GM12878 (cell line): ENCODE results near the gene NRXN3. TPM values are rescaled to one million over a fixed set of nuclear protein-coding genes. Genes with fewer than 3 reads are reported as not detected.

Source experiments
- ATAC-seq: fragments of 200-7000 bp; cut with Tn5 transposase; 3 replicates; pipeline ENCODE4 v1.9.1; 2020; ENCODE audit warnings: mild to moderate bottlenecking, moderate library complexity
- BruUV-seq: library from RNA; stranded (reverse); fragments of 400-500 nt; replicated peaks from 2 replicates; lab custom pipeline; 2021; lab: Mats Ljungman, UMichigan
- CTCF ChIA-PET: fragments of 300-600 bp; sonication (Branson Sonifier 250); formaldehyde crosslinking; extraction: SDS; loops from one replicate; lab custom pipeline; 2021; ENCODE audit warnings: inconsistent platforms; lab: Yijun Ruan, JAX
- POLR2A ChIA-PET: fragments of 350-600 bp; formaldehyde crosslinking; extraction: SDS; loops from one replicate; lab custom pipeline; 2021; ENCODE audit warnings: inconsistent platforms; lab: Charles Lee
- RAD21 ChIA-PET: fragments of 300-600 bp; sonication (Branson Sonifier 250); formaldehyde crosslinking; loops from one replicate; lab custom pipeline; 2023; ENCODE audit warnings: antibody characterized with exemption; ENCODE audit not compliant: unreplicated experiment; lab: Charles Lee
- SMC1A ChIA-PET: fragments of 300-600 bp; sonication (Branson Sonifier 250); formaldehyde crosslinking; loops from one replicate; lab custom pipeline; 2023; ENCODE audit not compliant: unreplicated experiment, uncharacterized antibody; lab: Charles Lee
- DNase-seq: peaks from one replicate; pipeline ENCODE4 v3.0.0-alpha.2; 2011; ENCODE audit warnings: low read depth, low spot score
- FAIRE-seq: peaks from 3 replicates; lab custom pipeline; 2011; peaks lifted over from hg19 to GRCh38; lab: Jason Lieb, UNC
- H2AFZ ChIP-seq: 2 replicates; pipeline ENCODE4 v1.6.0; 2011; ENCODE audit warnings: low read depth, low read length, control low read depth; ENCODE audit not compliant: control insufficient read depth
- H3K27ac ChIP-seq: 2 replicates; pipeline ENCODE4 v1.5.1; 2011; ENCODE audit warnings: control low read depth; ENCODE audit not compliant: control insufficient read depth, insufficient read depth
- H3K27me3 ChIP-seq, 2 experiments: replicated peaks in 1 of 2; 2 replicates each; pipeline versions ENCODE4 v1.6.0 to v1.6.1; 2011; ENCODE audit warnings: low read length in 1 of 2; ENCODE audit not compliant: control insufficient read depth in 2 of 2, insufficient read depth in 2 of 2
- H3K36me3 ChIP-seq, 2 experiments: 2 replicates each; pipeline ENCODE4 v1.5.1; 2011; ENCODE audit warnings: low read length in 1 of 2; ENCODE audit not compliant: control insufficient read depth in 2 of 2, insufficient read depth in 2 of 2
- H3K4me1 ChIP-seq: 2 replicates; pipeline ENCODE4 v1.6.1; 2011; ENCODE audit warnings: mild to moderate bottlenecking, low read length, moderate library complexity, mixed read lengths; ENCODE audit not compliant: control insufficient read depth, insufficient read depth
- H3K4me2 ChIP-seq: 2 replicates; pipeline ENCODE4 v1.6.0; 2011; ENCODE audit warnings: control low read depth; ENCODE audit not compliant: control insufficient read depth, insufficient read depth
- H3K4me3 ChIP-seq: fragments of 200-600 bp; sonication (generic); 2 replicates; pipeline ENCODE4 v1.5.1; 2016
- H3K79me2 ChIP-seq: 2 replicates; pipeline ENCODE4 v1.6.0; 2011; ENCODE audit warnings: low read length; ENCODE audit not compliant: control insufficient read depth, insufficient read depth
- H3K9ac ChIP-seq: 2 replicates; pipeline ENCODE4 v1.8.0; 2011; ENCODE audit warnings: low read length, control low read depth, mixed read lengths; ENCODE audit not compliant: control insufficient read depth, insufficient read depth
- H3K9me3 ChIP-seq: replicated peaks from 3 replicates; pipeline ENCODE4 v1.5.1; 2011; ENCODE audit warnings: mild to moderate bottlenecking, low read length; ENCODE audit not compliant: control insufficient read depth, insufficient read depth
- H4K20me1 ChIP-seq: 2 replicates; pipeline ENCODE4 v1.6.0; 2011; ENCODE audit not compliant: control insufficient read depth, insufficient read depth
- BHLHE40 ChIP-seq, 2 experiments: fragments of 450-650 bp in 1 of 2; IDR thresholded peaks; 2 replicates each; pipeline ENCODE4 v1.6.1; 2011 to 2017; ENCODE audit warnings: low read depth in 2 of 2, borderline replicate concordance in 1 of 2, improper control_type of control experiment in 1 of 2, low read length in 1 of 2, mild to moderate bottlenecking in 1 of 2
- CEBPB ChIP-seq, 2 experiments: fragments of 150-350 bp in 1 of 2; IDR thresholded peaks; 2 replicates each; pipeline ENCODE4 v1.6.1; 2012 to 2014; ENCODE audit warnings: low read depth in 2 of 2, low read length in 2 of 2, borderline replicate concordance in 1 of 2, inconsistent platforms in 1 of 2
- CHD1 ChIP-seq: IDR thresholded peaks from 2 replicates; pipeline ENCODE4 v1.6.1; 2012; ENCODE audit warnings: low read depth, low read length, improper control_type of control experiment
- CHD2 ChIP-seq: IDR thresholded peaks from 2 replicates; pipeline ENCODE4 v1.6.1; 2011; ENCODE audit warnings: low read depth, low read length, improper control_type of control experiment, borderline replicate concordance
- ETV6 ChIP-seq, 2 experiments: fragments of 450-650 bp in 1 of 2; IDR thresholded peaks in 1 of 2; conservative IDR thresholded peaks in 1 of 2; 2 replicates each; pipeline ENCODE4 v1.6.1; 2014; ENCODE audit warnings: antibody characterized with exemption in 1 of 2, borderline replicate concordance in 1 of 2, low read depth in 1 of 2, mild to moderate bottlenecking in 1 of 2, moderate library complexity in 1 of 2
- FOS ChIP-seq: IDR thresholded peaks from 3 replicates; pipeline ENCODE4 v1.6.1; 2011; ENCODE audit warnings: borderline replicate concordance; ENCODE audit not compliant: insufficient read length; ENCODE audit errors: extremely low read depth
- HDAC6 ChIP-seq: fragments of 200-600 bp; sonication (generic); IDR thresholded peaks from one replicate; pipeline ENCODE4 v1.8.0; 2017; ENCODE audit warnings: antibody characterized with exemption; ENCODE audit not compliant: unreplicated experiment
- NR2C1 ChIP-seq: fragments of 450-650 bp; IDR thresholded peaks from 2 replicates; pipeline ENCODE4 v1.6.1; 2017; ENCODE audit warnings: antibody characterized with exemption, mild to moderate bottlenecking, moderate library complexity
- PML ChIP-seq: IDR thresholded peaks from 2 replicates; pipeline ENCODE4 v1.6.1; 2012; ENCODE audit warnings: low read length, inconsistent platforms
- POU2F2 ChIP-seq: IDR thresholded peaks from 3 replicates; pipeline ENCODE4 v1.6.1; 2011; ENCODE audit warnings: low read depth, mild to moderate bottlenecking, low read length, borderline replicate concordance
- SKIL ChIP-seq: fragments of 450-650 bp; IDR thresholded peaks from 2 replicates; pipeline ENCODE4 v1.6.1; 2017; ENCODE audit warnings: mild to moderate bottlenecking, low read depth, inconsistent platforms; ENCODE audit not compliant: poor library complexity, severe bottlenecking
- TBL1XR1 ChIP-seq: IDR thresholded peaks from 2 replicates; pipeline ENCODE4 v1.6.1; 2012; ENCODE audit warnings: low read depth, low read length, improper control_type of control experiment
- USF1 ChIP-seq: IDR thresholded peaks from 2 replicates; pipeline ENCODE4 v1.6.1; 2011; ENCODE audit warnings: borderline replicate concordance, low read depth, mild to moderate bottlenecking, moderate library complexity, mixed read lengths, low read length; ENCODE audit not compliant: insufficient read depth; ENCODE audit errors: extremely low read length
- ZBTB11 ChIP-seq: fragments of 450-650 bp; formaldehyde crosslinking; IDR thresholded peaks from 2 replicates; pipeline ENCODE4 v1.5.0; 2022; ENCODE audit warnings: mild to moderate bottlenecking, missing genetic modification characterization
- WGBS: methylation state at CpG from one replicate; pipeline ENCODE4 v1.1.6; 2016; ENCODE audit warnings: low lambda C conversion rate; ENCODE audit not compliant: insufficient replicate concordance, insufficient coverage; ENCODE audit errors: missing lambda C conversion rate; 5-methylcytosine and 5-hydroxymethylcytosine counted together
- in situ Hi-C: fragments of 300-500 bp; cut with MboI; formaldehyde crosslinking; loops from 9 replicates; pipeline ENCODE4 v1.14.3; 2018; ENCODE audit warnings: mixed read lengths
- intact Hi-C: fragments of 100-400 bp; cut with micrococcal nuclease; formaldehyde crosslinking; loops from one replicate; pipeline ENCODE4 v1.14.2; 2022; ENCODE audit not compliant: unreplicated experiment
- polyA plus RNA-seq, 11 experiments: library from polyadenylated mRNA; depleted of rRNA in 4 of 11; unstranded in 6 of 11; stranded (reverse) in 5 of 11; fragments of >200 nt; fragmentation: Nextera tagmentation in 4 of 11; fragmentation: Illumina TruSeq in 1 of 11; extraction: Ambion mirVana in 4 of 11; extraction: Trizol in 1 of 11; gene quantifications; 1 replicate in 1 of 11; 2 replicates in 10 of 11; pipeline versions ENCODE4 v1.2.1 to v1.2.3, GENCODE V29; 2011 to 2016; ENCODE audit warnings: inconsistent platforms in 2 of 11, missing spikeins in 2 of 11, low read depth in 1 of 11
- total RNA-seq, 4 experiments: library from RNA; depleted of rRNA in 3 of 4; stranded (reverse); fragments of >200 nt in 3 of 4; fragmentation: Illumina TruSeq in 1 of 4; extraction: Trizol in 1 of 4; gene quantifications; 2 replicates each; pipeline versions ENCODE4 v1.2.1 to v1.2.3, GENCODE V29; 2013 to 2021

NRXN3 gene
- total and polyA plus RNA-seq, 10 of the 15 experiments (the other 5 are each of a cell fraction or from before 2014, with no cell fraction given): 0.52 to 3.3 (median 1.4) TPM

GRCh38 chr14:79652513-79653307, 1482.5 kb downstream of the NRXN3 start:
- WGBS: 8% methylated on average over 6 of the region's 6 CpGs
- in situ Hi-C loops: no loop called here
- Histone ChIP-seq H4K20me1 (no peaks in the 10 kb centered on the region), H3K4me2 (no peak overlapping the region), H3K79me2 (no peaks in the 10 kb centered on the region), H3K27ac (no peak overlapping the region), H3K4me1 (no peaks in the 10 kb centered on the region), H3K27me3 (no peaks in the 10 kb centered on the region), H3K4me3 (no peak overlapping the region), H2AFZ (no peak overlapping the region), H3K36me3 (no peaks in the 10 kb centered on the region), H3K9ac (no peak overlapping the region), H3K9me3 (no peaks in the 10 kb centered on the region; the same call in 2 of the 3 replicates)
- FAIRE-seq (no peak), ATAC-seq (no peak), DNase-seq (no peak)
- SMC1A ChIA-PET: no interaction called here
- CTCF ChIA-PET: interaction anchor here (1.3 kb wide), 1 partner anchor 20 kb away, joined by 3 read pairs; no protein-coding TSS in a partner anchor
- POLR2A ChIA-PET: no interaction called here
- intact Hi-C loops: no loop called here
- BruUV-seq: no TSS peak
- RAD21 ChIA-PET: no interaction called here
- TF ChIP-seq CHD1: no peak
- no peak for TF ChIP-seq POU2F2
- TF ChIP-seq USF1: no peak
- TF ChIP-seq NR2C1: no peak
- no peak for TF ChIP-seq CEBPB (IDR thresholded peaks at IDR 0.05; ENCODE audit: borderline replicate concordance in 1 of 2, low read depth in 2 of 2, low read length in 2 of 2)
- no peak for TF ChIP-seq ETV6 (conservative IDR thresholded peaks at IDR 0.05 in 1 of 2, IDR thresholded peaks at IDR 0.05 in 1 of 2; ENCODE audit: borderline replicate concordance in 1 of 2, low read depth in 1 of 2)
- TF ChIP-seq ZBTB11: no peak
- no peak for TF ChIP-seq BHLHE40 (IDR thresholded peaks at IDR 0.05; ENCODE audit: borderline replicate concordance in 1 of 2, low read depth in 2 of 2, low read length in 1 of 2)
- no peak for TF ChIP-seq HDAC6
- TF ChIP-seq FOS: no peak
- no peak for TF ChIP-seq PML
- no peak for TF ChIP-seq TBL1XR1
- no peak for TF ChIP-seq SKIL
- no peak for TF ChIP-seq CHD2
